ENCODE results near the gene FGF14. TPM values are rescaled to one million over a fixed set of nuclear protein-coding genes. Genes with fewer than 3 reads are reported as not detected.

FGF14 gene
- total and polyA plus RNA-seq, 2 experiments from 2014 or later = 0.73 TPM; not detected in 1

- TF ChIP-seq CTCF (IDR thresholded peaks at IDR 0.05; ENCODE audit: poor library complexity) (no peak), EZH2phosphoT487 (IDR thresholded peaks at IDR 0.05; ENCODE audit: low read depth, severe bottlenecking, unreplicated experiment) (no peak), EZH2 (IDR thresholded peaks at IDR 0.05; ENCODE audit: borderline replicate concordance) (no peak)
- no peaks in the 10 kb centered on the region for H3K79me2 ChIP-seq
- H3K9me3 ChIP-seq (ENCODE audit: low read depth) = no peaks in the 10 kb centered on the region
- H2AFZ ChIP-seq = no peak overlapping the region
- H3K9me2 ChIP-seq (replicated peaks; ENCODE audit: insufficient read depth) = no peaks in the 10 kb centered on the region
- H3K4me2 ChIP-seq = no peak overlapping the region
- H3K4me3 ChIP-seq = no peak overlapping the region
- no peak for DNase-seq (ENCODE audit: low spot score)
- WGBS (ENCODE audit: low lambda C conversion rate, missing lambda C conversion rate) = 71% methylated on average over 7 of the region's 7 CpGs
- no peaks in the 10 kb centered on the region for H4K20me1 ChIP-seq (ENCODE audit: insufficient read depth, poor library complexity, severe bottlenecking)
- no peaks in the 10 kb centered on the region for H3K36me3 ChIP-seq (replicated peaks; ENCODE audit: insufficient read depth, low read depth)
- H3K27me3 ChIP-seq = no peaks in the 10 kb centered on the region
- no peaks in the 10 kb centered on the region for H3K4me1 ChIP-seq (ENCODE audit: insufficient read depth)
- no peak overlapping the region for H3K27ac ChIP-seq
Observed at GRCh38 chr13:102117175-102117831, 284.5 kb downstream of the FGF14 start.

- H3K79me2 ChIP-seq = no peaks in the 10 kb centered on the region
- 70% methylated on average over 3 of the region's 3 CpGs for WGBS (ENCODE audit: low lambda C conversion rate, missing lambda C conversion rate)
- DNase-seq (ENCODE audit: low spot score) = no peak
- H3K9me3 ChIP-seq (ENCODE audit: low read depth) = no peaks in the 10 kb centered on the region
- H3K4me2 ChIP-seq = no peak overlapping the region
- H3K4me1 ChIP-seq (ENCODE audit: insufficient read depth) = no peaks in the 10 kb centered on the region
- no peak overlapping the region for H2AFZ ChIP-seq
- no peak overlapping the region for H3K27ac ChIP-seq
- no peaks in the 10 kb centered on the region for H3K27me3 ChIP-seq
- H3K36me3 ChIP-seq (replicated peaks; ENCODE audit: insufficient read depth, low read depth) = no peaks in the 10 kb centered on the region
- no peaks in the 10 kb centered on the region for H4K20me1 ChIP-seq (ENCODE audit: insufficient read depth, poor library complexity, severe bottlenecking)
- no peak overlapping the region for H3K4me3 ChIP-seq
- no peaks in the 10 kb centered on the region for H3K9me2 ChIP-seq (replicated peaks; ENCODE audit: insufficient read depth)
- no peak for TF ChIP-seq EZH2phosphoT487 (IDR thresholded peaks at IDR 0.05; ENCODE audit: low read depth, severe bottlenecking, unreplicated experiment)
- no peak for TF ChIP-seq EZH2 (IDR thresholded peaks at IDR 0.05; ENCODE audit: borderline replicate concordance)
- no peak for TF ChIP-seq CTCF (IDR thresholded peaks at IDR 0.05; ENCODE audit: poor library complexity)
Observed at GRCh38 chr13:102103469-102103868, 298.4 kb downstream of the FGF14 start.

GRCh38 chr13:102100234-102100633 lies 301.6 kb downstream of the FGF14 start:
- H3K4me2 ChIP-seq = no peak overlapping the region
- no peaks in the 10 kb centered on the region for H3K9me3 ChIP-seq (ENCODE audit: low read depth)
- 83% methylated on average over 3 of the region's 3 CpGs for WGBS (ENCODE audit: low lambda C conversion rate, missing lambda C conversion rate)
- H2AFZ ChIP-seq = no peak overlapping the region
- H3K79me2 ChIP-seq = no peaks in the 10 kb centered on the region
- no peaks in the 10 kb centered on the region for H3K4me1 ChIP-seq (ENCODE audit: insufficient read depth)
- H3K27me3 ChIP-seq = no peaks in the 10 kb centered on the region
- H4K20me1 ChIP-seq (ENCODE audit: insufficient read depth, poor library complexity, severe bottlenecking) = no peaks in the 10 kb centered on the region
- no peak for DNase-seq (ENCODE audit: low spot score)
- H3K36me3 ChIP-seq (replicated peaks; ENCODE audit: insufficient read depth, low read depth) = no peaks in the 10 kb centered on the region
- H3K4me3 ChIP-seq = no peak overlapping the region
- TF ChIP-seq CTCF (IDR thresholded peaks at IDR 0.05; ENCODE audit: poor library complexity) (no peak), EZH2 (IDR thresholded peaks at IDR 0.05; ENCODE audit: borderline replicate concordance) (no peak), EZH2phosphoT487 (IDR thresholded peaks at IDR 0.05; ENCODE audit: low read depth, severe bottlenecking, unreplicated experiment) (no peak)
- no peaks in the 10 kb centered on the region for H3K9me2 ChIP-seq (replicated peaks; ENCODE audit: insufficient read depth)
- H3K27ac ChIP-seq = no peak overlapping the region
